GM18520 (cell line): ENCODE measurements around the gene OR1A1.
"Not testable (repeated sequence)": the region's sequence is repeated elsewhere in the genome, so short reads cannot be mapped to it uniquely, and the experiment has no call there.

Experiments
- ATAC-seq: cut with Tn5 transposase; IDR thresholded peaks from one replicate; pipeline ENCODE4 v1.9.1; 2021; ENCODE audit not compliant: unreplicated experiment

OR1A1 gene, protein sequence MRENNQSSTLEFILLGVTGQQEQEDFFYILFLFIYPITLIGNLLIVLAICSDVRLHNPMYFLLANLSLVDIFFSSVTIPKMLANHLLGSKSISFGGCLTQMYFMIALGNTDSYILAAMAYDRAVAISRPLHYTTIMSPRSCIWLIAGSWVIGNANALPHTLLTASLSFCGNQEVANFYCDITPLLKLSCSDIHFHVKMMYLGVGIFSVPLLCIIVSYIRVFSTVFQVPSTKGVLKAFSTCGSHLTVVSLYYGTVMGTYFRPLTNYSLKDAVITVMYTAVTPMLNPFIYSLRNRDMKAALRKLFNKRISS

DNA sequence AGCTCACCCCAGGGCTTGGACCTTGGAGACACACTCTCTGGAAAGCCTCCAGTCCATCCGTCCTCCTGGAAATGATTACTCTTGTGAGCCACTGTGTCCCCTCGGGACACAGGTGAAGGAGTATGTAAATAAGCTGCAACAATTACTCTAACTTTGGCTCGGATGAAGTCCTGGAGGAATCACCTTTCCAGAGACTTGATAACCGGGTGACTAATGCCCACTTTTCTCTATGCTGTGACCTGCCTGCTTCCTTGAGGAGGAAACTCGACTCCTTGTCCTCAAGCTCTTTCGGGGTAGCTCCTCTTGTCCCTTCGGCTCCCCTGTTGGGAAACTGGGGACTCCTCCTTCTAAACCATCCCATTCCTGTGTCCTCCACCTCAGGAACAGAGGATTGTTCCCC is at the start of gene OR1A1:
OR1A1 (plus strand) TSS at position 301 of the 400 bp plus-strand sequence. CDS start 7,954 bp downstream, outside the sequence.
- no peak for ATAC-seq

GRCh38 chr17:3167574-3167973 is 39.9 kb upstream of the OR1A1 start:
- ATAC-seq, result no peak

GRCh38 chr17:3189961-3190360 is 17.5 kb upstream of the OR1A1 start:
- no peak for ATAC-seq

DNA sequence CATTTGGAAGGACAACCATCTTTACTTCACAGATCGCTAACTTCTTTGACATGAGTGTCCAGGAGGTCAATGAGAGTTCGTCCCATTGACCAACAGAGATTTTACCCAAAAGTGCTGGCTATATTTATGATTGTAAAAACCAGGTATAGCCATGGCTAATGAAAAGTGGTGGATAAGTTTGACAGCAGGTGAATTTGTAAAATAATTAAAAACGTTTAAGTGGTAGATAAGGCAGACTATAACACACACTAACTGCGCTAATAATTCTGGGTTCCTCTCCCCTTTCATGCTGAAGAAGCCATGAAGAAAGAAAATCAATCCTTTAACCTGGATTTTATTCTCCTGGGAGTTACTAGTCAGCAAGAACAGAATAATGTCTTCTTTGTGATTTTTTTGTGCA is 10.2 kb upstream of the OR1A1 start, which contains the start of gene OR1A2:
OR1A2 (plus strand) TSS at position 301 of the 400 bp plus-strand sequence; CDS start at position 301, 0 bp downstream.
- ATAC-seq, result no peak

- no peak for ATAC-seq
Observed at GRCh38 chr17:3208484-3208883, 1.0 kb downstream of the OR1A1 start.

DNA sequence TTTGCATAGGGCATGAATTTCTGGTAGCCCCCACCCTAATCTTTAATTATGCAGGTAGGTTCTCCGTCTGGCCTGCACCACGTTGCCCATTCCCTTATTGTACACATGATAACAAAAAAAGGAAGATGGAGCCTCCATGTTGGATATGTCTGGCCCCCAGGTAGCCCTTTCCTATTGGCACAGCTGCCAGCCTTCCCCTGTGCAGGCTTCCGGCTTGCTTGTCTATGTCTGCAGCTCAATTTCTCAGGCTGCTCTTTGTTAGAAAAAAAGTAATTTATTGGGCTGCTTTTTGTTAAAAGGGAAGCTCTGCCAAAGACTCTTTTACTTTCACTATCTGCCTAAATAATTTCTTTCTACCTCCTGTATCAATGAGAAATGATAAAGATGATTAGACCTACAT is 5.5 kb downstream of the OR1A1 start:
- ATAC-seq, result no peak

DNA sequence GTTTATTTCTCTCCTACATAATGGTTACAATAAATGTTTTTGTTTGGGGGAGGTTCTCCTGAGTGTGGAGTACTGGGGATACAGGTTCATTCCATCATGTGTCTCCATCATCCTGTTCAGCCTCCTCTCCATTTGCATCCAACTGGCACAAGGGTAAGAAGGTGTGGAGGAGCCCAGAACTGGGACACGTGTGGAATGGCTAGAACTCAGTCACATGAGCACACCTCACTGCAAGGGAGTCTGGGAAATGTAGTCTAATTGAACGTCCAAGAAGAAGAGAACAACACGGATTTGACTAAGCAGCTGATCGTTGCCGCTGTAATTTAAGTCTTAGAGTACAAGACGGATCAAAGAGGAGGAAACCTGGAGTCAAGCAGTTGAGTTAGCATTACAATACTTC is 6.1 kb downstream of the OR1A1 start:
- no peak for ATAC-seq

DNA sequence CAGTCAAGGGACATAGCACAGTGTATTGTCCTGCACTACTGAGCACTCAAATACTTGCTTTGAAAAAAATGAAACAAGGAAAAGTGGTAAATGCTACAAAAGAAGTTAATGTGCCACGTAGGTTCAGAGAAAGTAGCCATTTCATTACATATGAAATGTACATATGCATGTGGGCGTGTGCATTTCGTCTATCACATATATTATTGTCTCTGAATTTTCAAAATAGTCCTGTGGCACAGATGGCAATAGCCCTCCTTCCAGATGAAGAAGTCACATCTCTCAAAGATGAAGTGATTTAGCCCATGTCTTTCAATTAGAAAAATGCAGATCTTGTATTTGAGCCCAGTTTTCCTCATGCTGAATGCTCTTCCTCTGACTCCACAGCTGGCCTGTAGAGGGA is 12.5 kb downstream of the OR1A1 start:
- ATAC-seq, result not testable (repeated sequence)

GRCh38 chr17:3221850-3222249 is 14.4 kb downstream of the OR1A1 start:
- ATAC-seq, result no peak

- no peak for ATAC-seq
Observed at GRCh38 chr17:3222505-3222904, 15.0 kb downstream of the OR1A1 start.

DNA sequence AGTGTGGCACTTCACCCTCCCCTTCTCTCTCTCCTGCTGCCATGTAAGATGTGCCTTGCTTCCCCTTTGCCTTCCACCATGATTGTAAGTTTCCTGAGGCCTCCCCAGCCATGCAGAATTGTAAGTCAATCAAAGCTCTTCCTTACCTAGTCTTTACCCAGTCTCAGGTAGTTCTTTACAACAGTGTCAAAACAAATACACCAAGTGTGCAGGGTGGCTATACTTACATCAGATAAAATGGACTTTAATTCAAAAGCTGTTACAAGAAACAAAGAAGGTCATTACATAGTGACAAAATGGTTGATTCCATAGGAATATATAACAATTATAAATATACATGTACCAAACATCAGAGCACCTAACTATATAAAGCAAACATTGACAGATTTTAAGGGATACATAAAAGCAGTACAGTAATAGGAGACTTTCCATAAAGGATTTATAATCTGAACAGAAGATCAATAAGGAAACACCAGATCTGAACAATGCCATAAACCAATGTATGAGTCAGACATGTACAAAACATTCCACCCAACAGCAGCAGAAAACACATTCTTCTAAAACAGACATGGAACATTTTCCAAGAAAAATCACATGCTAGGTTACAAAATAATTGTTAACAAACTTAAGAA is 17.4 kb downstream of the OR1A1 start:
- not testable (repeated sequence) for ATAC-seq

DNA sequence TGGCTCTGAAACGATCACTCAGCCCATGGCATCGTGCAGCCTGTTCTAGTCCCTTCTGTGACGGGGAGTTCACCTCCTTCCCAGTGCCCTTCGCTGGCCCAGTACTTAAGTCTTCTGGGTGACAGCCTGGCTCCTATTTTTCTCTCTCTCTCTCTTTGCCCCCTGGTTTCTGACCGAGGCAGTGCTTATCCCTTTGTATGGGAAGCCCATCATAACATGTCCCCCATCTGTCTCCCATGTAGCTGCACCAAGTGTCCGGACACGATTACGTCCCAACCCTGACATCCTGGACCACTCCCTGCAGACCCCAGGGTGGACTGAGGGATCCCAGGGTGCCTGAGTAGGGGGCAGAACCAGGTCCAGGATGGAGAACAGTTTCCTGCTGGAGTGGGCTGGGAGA is 24.8 kb downstream of the OR1A1 start:
- ATAC-seq, result not testable (repeated sequence)

DNA sequence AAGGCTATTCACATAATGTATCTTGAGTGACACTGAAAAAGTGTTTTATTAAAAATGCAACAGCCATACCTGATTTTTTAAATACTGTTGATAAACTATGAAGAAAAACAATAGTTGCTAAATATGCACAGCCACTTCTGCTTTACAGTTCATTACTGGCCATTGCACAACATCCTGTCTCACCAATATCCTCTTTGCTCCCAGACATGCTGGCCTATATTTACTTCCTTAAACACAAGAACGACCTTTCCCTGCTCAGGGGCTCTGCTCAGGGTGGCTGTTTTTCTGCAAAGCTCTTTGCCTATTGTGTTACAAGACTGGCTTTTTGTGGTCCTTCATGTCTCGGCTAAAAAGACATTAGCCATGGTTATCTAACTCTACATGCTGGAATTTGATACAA is 31.2 kb downstream of the OR1A1 start:
- not testable (repeated sequence) for ATAC-seq

GRCh38 chr17:3241044-3241443 is 33.6 kb downstream of the OR1A1 start:
- ATAC-seq, result not testable (repeated sequence)

DNA sequence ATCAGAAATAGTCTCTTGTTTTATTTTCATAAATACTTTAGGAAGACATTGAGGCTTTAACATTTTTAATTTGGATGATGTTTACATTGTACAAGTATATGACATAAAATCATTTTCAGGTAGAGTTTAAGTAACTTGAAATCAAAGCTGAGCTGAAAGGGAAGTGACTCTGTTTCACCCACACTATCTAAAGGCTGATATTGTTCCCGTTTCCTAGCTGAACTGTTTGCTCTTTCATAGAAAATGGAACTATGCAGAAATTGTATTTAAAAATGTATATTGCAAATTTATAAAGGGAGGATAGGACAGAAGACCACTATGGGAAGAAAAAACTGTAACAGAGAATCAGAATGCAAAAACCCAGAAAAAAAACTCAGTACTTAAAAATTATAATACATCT is 37.4 kb downstream of the OR1A1 start:
- ATAC-seq, result not testable (repeated sequence)

DNA sequence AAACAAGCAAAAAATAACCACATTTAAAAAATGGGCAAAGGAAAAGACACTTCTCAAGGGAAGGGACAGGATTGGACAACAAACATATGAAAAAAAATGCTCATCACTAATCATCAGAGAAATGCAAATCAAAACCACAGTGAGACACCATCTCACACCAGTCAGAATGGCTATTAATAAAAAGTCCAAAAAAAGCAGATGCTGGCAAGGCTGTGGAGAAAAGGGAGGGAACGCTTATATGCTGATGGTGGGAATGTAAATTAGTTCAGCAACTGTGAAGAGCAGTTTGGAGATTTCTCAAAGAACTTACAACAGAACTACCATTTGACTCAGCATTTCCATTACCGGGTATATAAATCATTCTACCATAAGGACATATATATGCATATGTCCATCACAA is 41.5 kb downstream of the OR1A1 start:
- ATAC-seq, result not testable (repeated sequence)

GRCh38 chr17:3256575-3256974 is 49.1 kb downstream of the OR1A1 start:
- no peak for ATAC-seq

DNA sequence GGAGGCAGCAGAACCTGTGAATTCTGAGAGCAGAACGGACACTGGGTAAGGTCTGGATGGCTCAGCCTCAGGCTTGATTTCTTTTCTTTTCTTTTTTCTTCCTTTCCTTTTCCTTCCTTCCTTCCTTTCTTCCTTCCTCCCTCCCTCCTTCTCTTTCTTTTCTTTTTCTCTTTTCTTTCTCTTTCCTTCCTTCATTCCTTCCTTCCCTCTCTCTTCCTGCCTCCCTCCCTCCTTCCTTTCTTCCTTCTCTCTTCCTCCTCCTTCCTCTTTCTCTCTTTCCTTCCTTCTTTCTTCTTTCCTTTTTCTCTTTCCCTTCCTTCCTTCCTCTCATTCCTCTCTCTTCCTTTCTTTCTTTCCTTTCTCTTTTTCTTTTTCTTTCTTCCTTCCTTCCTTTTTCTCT is 52.7 kb downstream of the OR1A1 start:
- ATAC-seq, result no peak

DNA sequence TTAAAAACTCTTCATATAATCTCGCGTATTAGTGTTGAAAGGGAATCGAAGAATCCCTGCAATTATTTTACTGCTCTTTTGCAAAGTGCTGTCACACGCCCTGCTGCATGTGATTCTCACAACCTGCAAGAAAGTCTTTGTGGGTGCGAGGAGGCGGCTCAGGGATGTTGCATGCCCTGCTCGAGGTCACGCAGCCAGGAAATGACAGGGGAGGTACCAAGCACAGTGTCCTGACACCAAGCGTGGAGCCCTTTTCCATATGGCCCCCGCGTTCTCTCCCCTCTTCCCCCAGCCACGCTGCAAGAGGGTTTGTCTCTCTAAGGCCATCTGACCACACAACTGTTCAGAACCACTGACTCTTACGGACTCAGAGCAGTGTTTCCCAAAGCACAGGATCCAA is 53.1 kb downstream of the OR1A1 start:
- no peak for ATAC-seq
